PFSK-1 (cell line): Measurements from ENCODE around the gene CAPN5.

Experiments
- FOXP2 ChIP-seq: optimal IDR thresholded peaks from 2 replicates; pipeline ENCODE3; 2011; ENCODE audit warnings: borderline replicate concordance, control low read depth, inconsistent platforms; ENCODE audit not compliant: insufficient read depth; ENCODE audit errors: extremely low read length, extremely low read depth
- POLR2AphosphoS5 ChIP-seq: IDR thresholded peaks from 2 replicates; pipeline ENCODE4 v1.6.1; 2012; ENCODE audit warnings: low read depth, mild to moderate bottlenecking, control low read depth, low read length, moderate library complexity
- REST ChIP-seq, 2 experiments: IDR thresholded peaks; 2 replicates each; pipeline versions ENCODE4 v1.6.1 to v1.8.0; 2011 to 2012; ENCODE audit warnings: low read depth in 2 of 2, low read length in 2 of 2, control low read depth in 1 of 2, inconsistent platforms in 1 of 2, mild to moderate bottlenecking in 1 of 2, moderate library complexity in 1 of 2; ENCODE audit not compliant: insufficient read depth in 1 of 2
- SIN3A ChIP-seq: IDR thresholded peaks from 2 replicates; pipeline ENCODE4 v1.6.1; 2012; ENCODE audit warnings: mild to moderate bottlenecking, low read length, moderate library complexity, borderline replicate concordance; ENCODE audit not compliant: insufficient read depth
- TAF1 ChIP-seq: IDR thresholded peaks from 2 replicates; pipeline ENCODE4 v1.6.1; 2012; ENCODE audit warnings: low read length, control low read depth, borderline replicate concordance; ENCODE audit not compliant: insufficient read depth

GRCh38 chr11:77152846-77153245 is 86.1 kb downstream of the CAPN5 start:
- no peak for TF ChIP-seq POLR2AphosphoS5
- no peak for TF ChIP-seq REST (IDR thresholded peaks at IDR 0.05; ENCODE audit: insufficient read depth in 1 of 2, low read depth in 2 of 2, low read length in 2 of 2)
- no peak for TF ChIP-seq TAF1
- TF ChIP-seq SIN3A = no peak
- TF ChIP-seq FOXP2 = no peak
